ENCODE data around the gene NR2F1-AS1. TPM values are rescaled to one million over a fixed set of nuclear protein-coding genes. Genes with fewer than 3 reads are reported as not detected.

NR2F1-AS1 gene
- total RNA-seq, 1 donor from 2014 or later = 53.1 TPM

- no peak overlapping the region for H3K27ac Mint-ChIP-seq (ENCODE audit: unreplicated experiment)
Measured at GRCh38 chr5:93378073-93378472, 202.9 kb downstream of the NR2F1-AS1 start.

GRCh38 chr5:93371893-93372292, 209.1 kb downstream of the NR2F1-AS1 start:
- H3K27ac Mint-ChIP-seq (ENCODE audit: unreplicated experiment) = no peak overlapping the region
- H3K27me3 Mint-ChIP-seq (ENCODE audit: low read depth) = no peaks in the 10 kb centered on the region
- no peak overlapping the region for H3K4me3 Mint-ChIP-seq
- no peak for DNase-seq (ENCODE audit: low read depth, low spot score)
- peaks cover 22% of the 10 kb centered on the region for H3K9me3 Mint-ChIP-seq
- H3K4me1 Mint-ChIP-seq = peaks cover 18% of the 10 kb centered on the region
- peaks cover 17% of the 10 kb centered on the region for H3K36me3 Mint-ChIP-seq (ENCODE audit: low read depth)
- no peak for TF ChIP-seq CTCF (conservative IDR thresholded peaks at IDR 0.05)

More at GRCh38 chr5:93378073-93378472, 202.9 kb downstream of the NR2F1-AS1 start:
- no peak for TF ChIP-seq CTCF (conservative IDR thresholded peaks at IDR 0.05)
- Mint-ChIP-seq H3K9me3 (peaks cover 11% of the 10 kb centered on the region), H3K27me3 (ENCODE audit: low read depth) (no peaks in the 10 kb centered on the region), H3K36me3 (ENCODE audit: low read depth) (peaks cover 10% of the 10 kb centered on the region), H3K4me1 (peaks cover 39% of the 10 kb centered on the region), H3K4me3 (no peak overlapping the region)
- DNase-seq (ENCODE audit: low read depth, low spot score) = no peak

GRCh38 chr5:93364378-93364777, 216.6 kb downstream of the NR2F1-AS1 start:
- no peak overlapping the region for H3K4me3 Mint-ChIP-seq
- no peak for TF ChIP-seq CTCF (conservative IDR thresholded peaks at IDR 0.05)
- no peak overlapping the region for H3K27ac Mint-ChIP-seq (ENCODE audit: unreplicated experiment)
- peaks cover 4% of the 10 kb centered on the region for H3K4me1 Mint-ChIP-seq
- H3K27me3 Mint-ChIP-seq (ENCODE audit: low read depth) = no peaks in the 10 kb centered on the region
- H3K36me3 Mint-ChIP-seq (ENCODE audit: low read depth) = peaks cover 2% of the 10 kb centered on the region
- peaks cover 5% of the 10 kb centered on the region for H3K9me3 Mint-ChIP-seq
- no peak for DNase-seq (ENCODE audit: low read depth, low spot score)

GRCh38 chr5:93360436-93361088, 220.5 kb downstream of the NR2F1-AS1 start:
- Mint-ChIP-seq H3K4me3 (no peak overlapping the region), H3K27me3 (ENCODE audit: low read depth) (no peaks in the 10 kb centered on the region), H3K36me3 (ENCODE audit: low read depth) (no peaks in the 10 kb centered on the region), H3K27ac (ENCODE audit: unreplicated experiment) (no peak overlapping the region), H3K9me3 (peaks cover under 1% of the 10 kb centered on the region), H3K4me1 (peaks cover 4% of the 10 kb centered on the region)
- TF ChIP-seq CTCF (conservative IDR thresholded peaks at IDR 0.05) = no peak
- no peak for DNase-seq (ENCODE audit: low read depth, low spot score)

GRCh38 chr5:93359960-93360305, 221.1 kb downstream of the NR2F1-AS1 start:
- H3K4me1 Mint-ChIP-seq = peaks cover 4% of the 10 kb centered on the region
- no peaks in the 10 kb centered on the region for H3K27me3 Mint-ChIP-seq (ENCODE audit: low read depth)
- H3K27ac Mint-ChIP-seq (ENCODE audit: unreplicated experiment) = peak overlapping the region; percentile 76
- H3K36me3 Mint-ChIP-seq (ENCODE audit: low read depth) = no peaks in the 10 kb centered on the region
- TF ChIP-seq CTCF (conservative IDR thresholded peaks at IDR 0.05) = no peak
- H3K4me3 Mint-ChIP-seq = no peak overlapping the region
- H3K9me3 Mint-ChIP-seq = peaks cover 2% of the 10 kb centered on the region
- DNase-seq (ENCODE audit: low read depth, low spot score) = no peak

Other genes with a start within 250 kb of the NR2F1-AS1 start
- 411 and 426 TPM in 2 replicates for gene NR2F1, start 2.0 kb upstream of the NR2F1-AS1 start, total RNA-seq
- gene POU5F2, start 160.4 kb upstream of the NR2F1-AS1 start, total RNA-seq = 0.55 and 0.68 TPM in 2 replicates

All from neural crest cell (in vitro differentiated cells).